Gastroesophageal sphincter (tissue), 4 donors: ENCODE measurements around the gene EPHB1. TPM values are rescaled to one million over a fixed set of nuclear protein-coding genes. Genes with fewer than 3 reads are reported as not detected.

ENCODE experiments used
- ATAC-seq: fragments of 150-250 bp; one replicate; pipeline ENCODE4 v1.9.1; 2016; ENCODE audit warnings: mild to moderate bottlenecking, moderate library complexity
- H3K27ac ChIP-seq, 4 donors: fragments of 200-600 bp; sonication (generic) in 3 of 4; 1 replicate in 3 of 4; 2 replicates in 1 of 4; pipeline ENCODE4 v1.5.1; 2016 to 2019
- H3K27me3 ChIP-seq: fragments of 200-600 bp; sonication (generic); one replicate; pipeline ENCODE4 v1.5.1; 2019
- H3K36me3 ChIP-seq, 2 donors: fragments of 200-600 bp; sonication (generic); one replicate each; pipeline ENCODE4 v1.5.1; 2019; ENCODE audit warnings: control low read depth in 1 of 2
- H3K4me1 ChIP-seq, 3 donors: fragments of 200-600 bp; sonication (generic); 1 replicate in 2 of 3; 2 replicates in 1 of 3; pipeline ENCODE4 v1.5.1; 2016 to 2019; ENCODE audit warnings: control low read depth in 2 of 3
- H3K4me3 ChIP-seq, 2 donors: fragments of 200-600 bp; sonication (generic); one replicate each; pipeline ENCODE4 v1.5.1; 2019; ENCODE audit warnings: mild to moderate bottlenecking in 1 of 2, moderate library complexity in 1 of 2
- H3K9me3 ChIP-seq, 3 donors: fragments of 200-600 bp; sonication (generic); one replicate each; pipeline ENCODE4 v1.5.1; 2017 to 2019; ENCODE audit warnings: control low read depth in 2 of 3
- EP300 ChIP-seq: sonication (generic); formaldehyde crosslinking; IDR thresholded peaks from one replicate; pipeline ENCODE4 v1.6.1; 2017; ENCODE audit warnings: antibody characterized with exemption, mild to moderate bottlenecking
- POLR2A ChIP-seq, 2 donors: fragments of 450-650 bp; IDR thresholded peaks; one replicate each; pipeline ENCODE4 v1.6.1; 2017; ENCODE audit warnings: antibody characterized with exemption in 2 of 2, mild to moderate bottlenecking in 2 of 2, moderate library complexity in 1 of 2
- POLR2AphosphoS5 ChIP-seq: sonication (generic); formaldehyde crosslinking; IDR thresholded peaks from one replicate; pipeline ENCODE4 v1.6.1; 2017; ENCODE audit warnings: antibody characterized with exemption
- WGBS, 2 donors: methylation state at CpG; one replicate each; pipeline ENCODE4 v1.1.5; 2018; ENCODE audit warnings: low coverage in 1 of 2; 5-methylcytosine and 5-hydroxymethylcytosine counted together
- total RNA-seq, 4 donors: library from RNA; depleted of rRNA; stranded (reverse); fragments of >200 nt; gene quantifications; one replicate each; pipeline ENCODE4 v1.1.0, GENCODE V29; 2016
- TF ChIP-seq, protein P1 (sequence below), 4 experiments: fragments of 200-600 bp in 2 of 4; fragments of 450-650 bp in 2 of 4; sonication (generic) in 1 of 4; IDR thresholded peaks; one replicate each; pipeline ENCODE4 v1.5.1; 2017 to 2019; ENCODE audit warnings: antibody characterized with exemption in 4 of 4, mild to moderate bottlenecking in 2 of 4, moderate library complexity in 2 of 4

The EPHB1 gene
- total RNA-seq, 4 donors from 2014 or later, result 0.81 to 5.7 (median 2.5) TPM; not detected in 1

DNA sequence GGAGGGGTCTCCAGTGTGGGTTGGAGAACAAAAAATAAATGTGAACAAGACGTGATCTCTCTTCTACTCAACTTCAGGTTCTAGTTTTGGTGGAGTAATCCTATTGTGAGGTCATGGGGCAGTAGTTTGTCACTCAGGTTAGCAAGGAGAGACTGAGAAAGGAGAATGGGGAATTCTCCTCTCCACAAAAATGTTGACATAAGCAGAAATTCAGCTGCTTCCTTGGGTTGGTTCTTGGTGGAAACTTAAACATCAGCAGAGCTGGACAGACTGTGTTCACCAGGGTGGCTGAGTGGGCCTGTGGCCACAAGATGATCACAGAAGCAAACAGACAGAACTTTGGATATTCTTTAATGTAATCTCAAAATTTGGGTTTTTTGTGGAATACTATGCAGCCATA, 78.7 kb downstream of the EPHB1 start:
- TF ChIP-seq POLR2A (IDR thresholded peaks at IDR 0.05) (no peak), POLR2AphosphoS5 (no peak), EP300 (no peak)
- TF ChIP-seq, protein P1, sequence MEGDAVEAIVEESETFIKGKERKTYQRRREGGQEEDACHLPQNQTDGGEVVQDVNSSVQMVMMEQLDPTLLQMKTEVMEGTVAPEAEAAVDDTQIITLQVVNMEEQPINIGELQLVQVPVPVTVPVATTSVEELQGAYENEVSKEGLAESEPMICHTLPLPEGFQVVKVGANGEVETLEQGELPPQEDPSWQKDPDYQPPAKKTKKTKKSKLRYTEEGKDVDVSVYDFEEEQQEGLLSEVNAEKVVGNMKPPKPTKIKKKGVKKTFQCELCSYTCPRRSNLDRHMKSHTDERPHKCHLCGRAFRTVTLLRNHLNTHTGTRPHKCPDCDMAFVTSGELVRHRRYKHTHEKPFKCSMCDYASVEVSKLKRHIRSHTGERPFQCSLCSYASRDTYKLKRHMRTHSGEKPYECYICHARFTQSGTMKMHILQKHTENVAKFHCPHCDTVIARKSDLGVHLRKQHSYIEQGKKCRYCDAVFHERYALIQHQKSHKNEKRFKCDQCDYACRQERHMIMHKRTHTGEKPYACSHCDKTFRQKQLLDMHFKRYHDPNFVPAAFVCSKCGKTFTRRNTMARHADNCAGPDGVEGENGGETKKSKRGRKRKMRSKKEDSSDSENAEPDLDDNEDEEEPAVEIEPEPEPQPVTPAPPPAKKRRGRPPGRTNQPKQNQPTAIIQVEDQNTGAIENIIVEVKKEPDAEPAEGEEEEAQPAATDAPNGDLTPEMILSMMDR (IDR thresholded peaks at IDR 0.05), result no peak
- no peaks in the 10 kb centered on the region for H3K27me3 ChIP-seq
- ATAC-seq, result no peak
- 67 to 100% methylated on average over 1 of the region's 1 CpG for WGBS, 2 donors
- no peaks in the 10 kb centered on the region for H3K36me3 ChIP-seq
- no peak overlapping the region for H3K27ac ChIP-seq
- no peaks in the 10 kb centered on the region for H3K9me3 ChIP-seq
- no peak overlapping the region for H3K4me3 ChIP-seq
- H3K4me1 ChIP-seq, result no peaks in the 10 kb centered on the region

DNA sequence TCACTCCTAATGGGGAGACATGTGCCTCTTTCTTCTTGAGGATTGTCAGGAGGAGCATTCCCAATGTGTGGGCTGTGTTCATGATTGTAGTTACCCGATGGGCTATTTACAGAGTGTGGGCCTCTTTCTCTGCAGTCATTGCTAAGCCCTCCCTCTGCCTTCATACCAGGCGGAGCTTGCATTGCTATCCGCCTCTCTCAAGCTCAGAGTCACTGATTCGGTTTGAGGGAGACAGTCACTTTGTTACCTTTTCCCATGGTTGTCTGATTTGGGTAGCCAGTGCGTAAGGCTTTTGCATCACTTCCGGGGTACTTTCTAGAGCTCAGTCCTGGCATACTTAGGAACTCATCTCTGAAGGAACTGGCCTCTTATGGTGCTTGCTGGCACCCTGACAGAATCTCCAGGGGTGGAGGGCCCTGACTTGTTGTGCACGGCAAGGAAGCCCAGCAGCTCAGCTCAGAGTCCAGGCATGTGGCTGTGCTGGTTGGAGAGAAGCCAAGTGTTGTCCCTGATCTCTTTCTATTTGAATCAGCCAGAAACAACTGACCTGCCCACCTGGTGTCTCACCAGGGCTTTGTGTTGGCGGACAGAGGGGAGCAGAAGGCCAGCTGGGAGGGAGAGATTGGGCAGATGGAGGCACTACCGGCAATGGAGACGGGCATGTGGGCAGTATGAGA, 79.8 kb downstream of the EPHB1 start:
- WGBS, 2 donors, result 43% methylated on average over 4 of the region's 10 CpGs; no CpG with 5 or more reads in 1 of the 2 donors
- H3K4me1 ChIP-seq, result no peaks in the 10 kb centered on the region
- no peaks in the 10 kb centered on the region for H3K9me3 ChIP-seq
- no peak for TF ChIP-seq EP300
- TF ChIP-seq, protein P1 (IDR thresholded peaks at IDR 0.05), result no peak
- no peak for TF ChIP-seq POLR2A (IDR thresholded peaks at IDR 0.05)
- TF ChIP-seq POLR2AphosphoS5, result no peak
- H3K27ac ChIP-seq, result no peak overlapping the region
- ATAC-seq, result no peak
- H3K36me3 ChIP-seq, result no peaks in the 10 kb centered on the region
- no peaks in the 10 kb centered on the region for H3K27me3 ChIP-seq
- no peak overlapping the region for H3K4me3 ChIP-seq

DNA sequence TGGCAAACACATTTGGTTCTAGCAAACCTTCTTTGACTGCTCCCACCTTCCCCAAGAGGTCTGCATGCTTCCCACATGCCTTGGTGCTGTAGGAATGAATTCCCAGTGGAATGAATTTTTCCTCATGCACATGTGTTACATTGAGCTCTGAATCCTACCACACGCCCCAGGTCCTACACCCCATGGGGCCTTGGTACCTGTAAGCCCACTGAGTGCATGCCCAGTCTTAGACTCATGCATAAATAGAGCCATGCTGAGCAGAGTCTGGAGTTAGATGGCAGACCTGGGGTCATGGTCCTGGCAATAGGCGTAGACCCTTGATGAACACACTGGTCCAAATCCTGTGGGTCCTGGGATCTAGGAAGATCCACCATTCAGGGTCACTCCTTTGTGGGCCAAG, 81.8 kb downstream of the EPHB1 start:
- Histone ChIP-seq H3K4me3 (no peak overlapping the region), H3K36me3 (no peaks in the 10 kb centered on the region), H3K27me3 (no peaks in the 10 kb centered on the region), H3K9me3 (no peaks in the 10 kb centered on the region), H3K4me1 (no peaks in the 10 kb centered on the region), H3K27ac (no peak overlapping the region)
- 60 to 90% methylated on average over 1 to 2 of the region's 2 CpGs for WGBS, 2 donors
- no peak for TF ChIP-seq POLR2A (IDR thresholded peaks at IDR 0.05)
- TF ChIP-seq, protein P1 (IDR thresholded peaks at IDR 0.05), result no peak
- TF ChIP-seq EP300, result no peak
- TF ChIP-seq POLR2AphosphoS5, result no peak
- no peak for ATAC-seq

DNA sequence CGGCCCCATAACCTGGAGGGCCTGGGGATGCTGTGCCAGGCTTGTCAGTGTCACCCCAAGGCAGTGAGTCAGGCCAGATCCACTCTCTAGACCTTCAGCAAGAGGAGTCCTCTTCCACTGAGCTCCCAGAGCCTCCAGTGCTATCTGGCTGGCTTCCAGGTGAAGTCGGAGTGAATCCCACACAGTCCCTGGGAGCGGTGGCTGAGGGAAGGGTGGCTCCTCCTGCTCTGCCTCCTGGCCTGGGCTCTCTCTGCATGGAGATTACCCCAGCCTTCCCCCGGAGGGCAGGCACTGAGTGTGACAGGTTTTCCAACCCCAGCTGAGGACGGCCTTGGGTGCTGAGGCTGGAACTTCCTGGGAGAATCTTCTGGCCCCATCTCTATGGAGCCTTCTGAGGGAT, 82.7 kb downstream of the EPHB1 start:
- no peak for TF ChIP-seq POLR2AphosphoS5
- TF ChIP-seq EP300, result no peak
- no peak for TF ChIP-seq POLR2A (IDR thresholded peaks at IDR 0.05)
- TF ChIP-seq, protein P1 (IDR thresholded peaks at IDR 0.05), result no peak
- Histone ChIP-seq H3K4me3 (no peak overlapping the region), H3K4me1 (no peaks in the 10 kb centered on the region), H3K27me3 (no peaks in the 10 kb centered on the region), H3K9me3 (no peaks in the 10 kb centered on the region), H3K36me3 (no peaks in the 10 kb centered on the region), H3K27ac (no peak overlapping the region)
- WGBS, 2 donors, result 90 to 100% methylated on average over 1 to 2 of the region's 5 CpGs
- no peak for ATAC-seq

DNA sequence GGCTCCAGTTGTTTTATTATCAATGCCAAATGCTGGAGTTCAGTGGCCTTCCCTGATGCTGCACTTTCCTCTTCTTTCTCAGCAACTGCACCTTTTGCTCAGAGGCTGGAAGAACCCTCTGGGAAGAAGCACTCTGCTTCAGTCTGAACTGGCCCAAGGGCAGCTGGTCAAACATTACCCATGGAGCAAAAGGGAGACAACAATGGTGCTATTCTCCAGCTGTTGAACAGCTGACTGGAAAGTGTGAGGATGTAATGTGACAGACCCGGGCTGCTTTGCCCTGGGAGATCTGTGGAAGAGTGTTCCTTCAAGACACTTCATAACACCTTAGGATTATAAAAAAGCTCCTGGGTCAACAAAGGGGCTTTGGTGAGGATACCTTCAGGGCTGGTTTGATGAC, 84.9 kb downstream of the EPHB1 start:
- TF ChIP-seq EP300, result no peak
- no peak for TF ChIP-seq POLR2A (IDR thresholded peaks at IDR 0.05)
- TF ChIP-seq, protein P1 (IDR thresholded peaks at IDR 0.05), result no peak
- TF ChIP-seq POLR2AphosphoS5, result no peak
- WGBS, 2 donors, result 33% methylated on average over 1 of the region's 1 CpG; no CpG with 5 or more reads in 1 of the 2 donors
- Histone ChIP-seq H3K4me1 (no peaks in the 10 kb centered on the region), H3K36me3 (no peaks in the 10 kb centered on the region), H3K27ac (no peak overlapping the region), H3K27me3 (no peaks in the 10 kb centered on the region), H3K4me3 (no peak overlapping the region), H3K9me3 (no peaks in the 10 kb centered on the region)
- no peak for ATAC-seq
